Ascending aorta (tissue), 2 donors: ENCODE measurements around the gene CARF. TPM values are rescaled to one million over a fixed set of nuclear protein-coding genes. Genes with fewer than 3 reads are reported as not detected.
"Not testable (repeated sequence)": the region's sequence is repeated elsewhere in the genome, so short reads cannot be mapped to it uniquely, and the experiment has no call there.

Experiments used
- DNase-seq, 2 donors: peaks; one replicate each; pipeline ENCODE4 v3.0.0-alpha.2; 2019; ENCODE audit warnings: low spot score in 2 of 2
- H3K27ac ChIP-seq, 2 donors: fragments of 200-600 bp; sonication (generic); one replicate each; pipeline ENCODE4 v1.5.1; 2016 to 2017; ENCODE audit warnings: mild to moderate bottlenecking in 1 of 2
- H3K27me3 ChIP-seq: fragments of 200-600 bp; sonication (generic); one replicate; pipeline ENCODE4 v1.5.1; 2017
- H3K36me3 ChIP-seq, 2 donors: fragments of 200-600 bp; sonication (generic); one replicate each; pipeline ENCODE4 v1.5.1; 2016
- H3K4me1 ChIP-seq, 2 donors: fragments of 200-600 bp; sonication (generic); one replicate each; pipeline ENCODE4 v1.5.1; 2016 to 2017; ENCODE audit warnings: mild to moderate bottlenecking in 1 of 2
- H3K4me3 ChIP-seq, 2 donors: fragments of 200-600 bp; sonication (generic); one replicate each; pipeline ENCODE4 v1.5.1; 2016 to 2017; ENCODE audit warnings: mild to moderate bottlenecking in 1 of 2
- H3K9me3 ChIP-seq, 2 donors: fragments of 200-600 bp; sonication (generic); one replicate each; pipeline ENCODE4 v1.5.1; 2016
- CTCF ChIP-seq, 3 experiments: fragments of 200-600 bp in 2 of 3; fragments of 450-650 bp in 1 of 3; sonication (generic) in 2 of 3; IDR thresholded peaks; one replicate each; pipeline ENCODE4 v1.5.1; 2016 to 2019; ENCODE audit warnings: antibody characterized with exemption in 3 of 3, mild to moderate bottlenecking in 1 of 3, moderate library complexity in 1 of 3
- intact Hi-C: fragments of 100-400 bp; cut with DNase I; formaldehyde crosslinking; loops from one replicate; pipeline ENCODE4 v1.15.1; 2023
- total RNA-seq: library from RNA; depleted of rRNA; stranded (reverse); fragments of >200 nt; gene quantifications from one replicate; pipeline ENCODE4 v1.1.0, GENCODE V29; 2016

CARF gene
- total RNA-seq, 1 donor from 2014 or later = 26.2 TPM

GRCh38 chr2:202881570-202881969 lies 30.5 kb upstream of the CARF start:
- TF ChIP-seq CTCF (IDR thresholded peaks at IDR 0.05) = no peak
- H3K27ac ChIP-seq = no peak overlapping the region
- no peak overlapping the region for H3K4me3 ChIP-seq
- DNase-seq = no peak
- H3K27me3 ChIP-seq = no peaks in the 10 kb centered on the region
- H3K9me3 ChIP-seq = no peaks in the 10 kb centered on the region
- H3K36me3 ChIP-seq = peaks cover 6 to 22% of the 10 kb centered on the region in 2 donors
- intact Hi-C loops = no loop called here
- no peaks in the 10 kb centered on the region for H3K4me1 ChIP-seq

- H3K4me1 ChIP-seq = no peaks in the 10 kb centered on the region
- TF ChIP-seq CTCF (IDR thresholded peaks at IDR 0.05) = no peak
- intact Hi-C loops = no loop called here
- H3K27ac ChIP-seq = no peak overlapping the region
- no peak overlapping the region for H3K4me3 ChIP-seq
- H3K36me3 ChIP-seq = peaks cover 6 to 22% of the 10 kb centered on the region in 2 donors
- no peak for DNase-seq
- no peaks in the 10 kb centered on the region for H3K9me3 ChIP-seq
- no peaks in the 10 kb centered on the region for H3K27me3 ChIP-seq
These were observed 27.9 kb upstream of the CARF start for GRCh38 chr2:202883987-202884675.

GRCh38 chr2:202885190-202885589 lies 26.9 kb upstream of the CARF start:
- no peak overlapping the region for H3K27ac ChIP-seq
- no peak for TF ChIP-seq CTCF (IDR thresholded peaks at IDR 0.05)
- no peaks in the 10 kb centered on the region for H3K27me3 ChIP-seq
- DNase-seq = no peak
- no peak overlapping the region for H3K4me3 ChIP-seq
- H3K4me1 ChIP-seq = no peaks in the 10 kb centered on the region
- intact Hi-C loops = no loop called here
- H3K36me3 ChIP-seq = peaks cover 6 to 29% of the 10 kb centered on the region in 2 donors
- no peaks in the 10 kb centered on the region for H3K9me3 ChIP-seq

- peaks cover 0 to 11% of the 10 kb centered on the region in 2 donors for H3K36me3 ChIP-seq
- H3K9me3 ChIP-seq, H3K4me1 ChIP-seq, DNase-seq, intact Hi-C loops, H3K4me3 ChIP-seq, H3K27ac ChIP-seq, H3K27me3 ChIP-seq: not testable (repeated sequence)
These were observed 6.6 kb upstream of the CARF start for GRCh38 chr2:202905507-202905906.

- Histone ChIP-seq H3K27ac (no peak overlapping the region), H3K4me1 (peaks cover 0 to 11% of the 10 kb centered on the region in 2 donors), H3K4me3 (no peak overlapping the region), H3K9me3 (no peaks in the 10 kb centered on the region), H3K27me3 (no peaks in the 10 kb centered on the region), H3K36me3 (peaks cover 0 to 7% of the 10 kb centered on the region in 2 donors)
- no peak for DNase-seq
- TF ChIP-seq CTCF (IDR thresholded peaks at IDR 0.05) = no peak
- intact Hi-C loops = no loop called here
These were observed 3.9 kb upstream of the CARF start for GRCh38 chr2:202908186-202908585.

- DNase-seq = no peak
- H3K27me3 ChIP-seq = no peaks in the 10 kb centered on the region
These were observed 2.5 kb upstream of the CARF start for GRCh38 chr2:202909394-202910192.

GRCh38 chr2:202910250-202910649 lies 1.8 kb upstream of the CARF start:
- Histone ChIP-seq H3K4me3 (peak overlapping the region; percentile 64 to 69), H3K4me1 (peaks cover 0 to 11% of the 10 kb centered on the region in 2 donors)
- H3K27ac ChIP-seq, DNase-seq, H3K27me3 ChIP-seq, H3K36me3 ChIP-seq, H3K9me3 ChIP-seq: not testable (repeated sequence)
- intact Hi-C loops = loop anchor here (5.0 kb wide), 2 partner anchors 102 to 278 kb away; partner anchors contain the start of genes FAM117B and NBEAL1

More at GRCh38 chr2:202909394-202910192, 2.5 kb upstream of the CARF start:
- intact Hi-C loops = loop anchor here (5.0 kb wide), 2 partner anchors 103 to 277 kb away; partner anchors contain the start of genes FAM117B and NBEAL1
- H3K4me1 ChIP-seq = peaks cover 0 to 11% of the 10 kb centered on the region in 2 donors
- peaks cover 0 to 7% of the 10 kb centered on the region in 2 donors for H3K36me3 ChIP-seq
- H3K4me3 ChIP-seq = no peak overlapping the region
- H3K27ac ChIP-seq = no peak overlapping the region
- H3K9me3 ChIP-seq = no peaks in the 10 kb centered on the region
- no peak for TF ChIP-seq CTCF (IDR thresholded peaks at IDR 0.05)
